IMR-90 (cell line): ENCODE measurements around the gene FBXO5. TPM values are rescaled to one million over a fixed set of nuclear protein-coding genes. Genes with fewer than 3 reads are reported as not detected.

Experiments used
- ATAC-seq: fragments of 200-7000 bp; cut with Tn5 transposase; 2 replicates; pipeline ENCODE4 v1.9.1; 2020; ENCODE audit warnings: low read depth, mild to moderate bottlenecking, moderate library complexity
- BruUV-seq: library from RNA; stranded (reverse); fragments of 400-500 nt; replicated peaks from 2 replicates; lab custom pipeline; 2021; lab: Mats Ljungman, UMichigan
- CTCF ChIA-PET: fragments of 300-600 bp; formaldehyde crosslinking; extraction: SDS; loops from one replicate; lab custom pipeline; 2021; ENCODE audit warnings: antibody characterized with exemption; lab: Yijun Ruan, JAX
- POLR2A ChIA-PET: fragments of 300-600 bp; sonication (Branson Sonifier 250); formaldehyde crosslinking; loops from one replicate; lab custom pipeline; 2022; ENCODE audit warnings: antibody characterized with exemption; ENCODE audit not compliant: unreplicated experiment; lab: Charles Lee
- DNase-seq: peaks from one replicate; pipeline ENCODE4 v3.0.0; 2013
- H2AFZ ChIP-seq: replicated peaks from 2 replicates; pipeline ENCODE3; 2013; ENCODE audit warnings: low read length, mild to moderate bottlenecking; ENCODE audit not compliant: poor library complexity
- H2AK5ac ChIP-seq: 2 replicates; pipeline ENCODE4 v1.6.1; 2013; ENCODE audit warnings: low read depth, low read length, inconsistent platforms
- H2AK9ac ChIP-seq: replicated peaks from 2 replicates; pipeline ENCODE3; 2013; ENCODE audit warnings: mild to moderate bottlenecking, low read depth, low read length, moderate library complexity; ENCODE audit not compliant: poor library complexity
- H2BK120ac ChIP-seq: 2 replicates; pipeline ENCODE4 v1.6.1; 2013; ENCODE audit warnings: low read depth, low read length, inconsistent platforms
- H2BK15ac ChIP-seq: 3 replicates; pipeline ENCODE4 v1.6.1; 2013; ENCODE audit warnings: low read depth, low read length, inconsistent platforms
- H2BK20ac ChIP-seq: 2 replicates; pipeline ENCODE4 v1.6.1; 2013; ENCODE audit warnings: low read depth, mild to moderate bottlenecking, inconsistent platforms, low read length, moderate library complexity
- H2BK5ac ChIP-seq: 2 replicates; pipeline ENCODE4 v1.6.1; 2013; ENCODE audit warnings: mild to moderate bottlenecking, low read depth, low read length, inconsistent platforms; ENCODE audit not compliant: poor library complexity, severe bottlenecking
- H3K14ac ChIP-seq: replicated peaks from 2 replicates; pipeline ENCODE4 v1.6.1; 2013; ENCODE audit warnings: low read depth, low read length, inconsistent platforms
- H3K18ac ChIP-seq: 2 replicates; pipeline ENCODE4 v1.6.1; 2013; ENCODE audit warnings: low read depth, low read length, control low read depth
- H3K23ac ChIP-seq: 2 replicates; pipeline ENCODE4 v1.6.1; 2013; ENCODE audit warnings: low read depth, low read length, inconsistent platforms
- H3K27ac ChIP-seq: 2 replicates; pipeline ENCODE4 v1.5.1; 2013; ENCODE audit warnings: mild to moderate bottlenecking, control low read depth, low read length; ENCODE audit not compliant: insufficient read depth
- H3K27me3 ChIP-seq: 2 replicates; pipeline ENCODE4 v1.6.1; 2013; ENCODE audit warnings: low read length; ENCODE audit not compliant: control insufficient read depth, insufficient read depth
- H3K36me3 ChIP-seq: 2 replicates; pipeline ENCODE4 v1.6.1; 2013; ENCODE audit warnings: low read length, mixed read lengths; ENCODE audit not compliant: control insufficient read depth, insufficient read depth
- H3K4ac ChIP-seq: 2 replicates; pipeline ENCODE4 v1.6.1; 2013; ENCODE audit warnings: low read depth, low read length, inconsistent platforms
- H3K4me1 ChIP-seq: 2 replicates; pipeline ENCODE4 v1.6.1; 2013; ENCODE audit warnings: low read length, mixed read lengths; ENCODE audit not compliant: control insufficient read depth, insufficient read depth
- H3K4me2 ChIP-seq: 2 replicates; pipeline ENCODE4 v1.6.1; 2013; ENCODE audit warnings: low read depth, mild to moderate bottlenecking, control low read depth, low read length, moderate library complexity
- H3K4me3 ChIP-seq: 2 replicates; pipeline ENCODE4 v1.5.1; 2013; ENCODE audit warnings: low read depth, mild to moderate bottlenecking, control low read depth, low read length, moderate library complexity; ENCODE audit not compliant: insufficient read depth
- H3K56ac ChIP-seq: 2 replicates; pipeline ENCODE4 v1.6.1; 2013; ENCODE audit warnings: low read length, inconsistent platforms; ENCODE audit not compliant: insufficient read depth; ENCODE audit errors: extremely low read depth
- H3K79me1 ChIP-seq, 2 experiments: 2 replicates each; pipeline ENCODE4 v1.6.1; 2013; ENCODE audit warnings: low read length in 2 of 2, inconsistent platforms in 1 of 2, low read depth in 1 of 2
- H3K9ac ChIP-seq: 2 replicates; pipeline ENCODE4 v1.6.1; 2013; ENCODE audit warnings: low read depth, low read length, control low read depth
- H3K9me1 ChIP-seq: 2 replicates; pipeline ENCODE4 v1.6.1; 2013; ENCODE audit warnings: low read length, inconsistent platforms; ENCODE audit not compliant: insufficient read depth
- H3K9me3 ChIP-seq: 2 replicates; pipeline ENCODE4 v1.6.1; 2013; ENCODE audit warnings: low read length; ENCODE audit not compliant: control insufficient read depth, insufficient read depth
- H4K20me1 ChIP-seq: 2 replicates; pipeline ENCODE4 v1.6.1; 2013; ENCODE audit warnings: low read length, inconsistent platforms; ENCODE audit not compliant: insufficient read depth
- H4K5ac ChIP-seq: 2 replicates; pipeline ENCODE4 v1.6.1; 2013; ENCODE audit warnings: mild to moderate bottlenecking, low read depth, low read length, control low read depth
- H4K8ac ChIP-seq, 2 experiments: 2 replicates each; pipeline ENCODE4 v1.6.1; 2013; ENCODE audit warnings: low read depth in 2 of 2, low read length in 2 of 2, control low read depth in 1 of 2, inconsistent platforms in 1 of 2
- H4K91ac ChIP-seq: 2 replicates; pipeline ENCODE4 v1.6.1; 2013; ENCODE audit warnings: low read depth, low read length, inconsistent platforms; ENCODE audit not compliant: insufficient read depth
- BHLHE40 ChIP-seq: fragments of 150-350 bp; IDR thresholded peaks from 2 replicates; pipeline ENCODE4 v1.6.1; 2016; ENCODE audit warnings: mild to moderate bottlenecking, low read depth, low read length
- CEBPB ChIP-seq: IDR thresholded peaks from 2 replicates; pipeline ENCODE4 v1.6.1; 2012; ENCODE audit warnings: low read depth, low read length, improper control_type of control experiment
- CHD1 ChIP-seq: IDR thresholded peaks from 2 replicates; pipeline ENCODE4 v1.6.1; 2012; ENCODE audit warnings: low read depth, low read length, improper control_type of control experiment
- ELK1 ChIP-seq: fragments of 150-350 bp; IDR thresholded peaks from 2 replicates; pipeline ENCODE4 v1.6.1; 2016; ENCODE audit warnings: low read depth, mild to moderate bottlenecking, low read length, moderate library complexity, borderline replicate concordance
- FOS ChIP-seq: fragments of 150-350 bp; IDR thresholded peaks from 2 replicates; pipeline ENCODE4 v1.6.1; 2016; ENCODE audit warnings: low read depth, low read length
- MAFK ChIP-seq: IDR thresholded peaks from 2 replicates; pipeline ENCODE4 v1.6.1; 2012; ENCODE audit warnings: low read depth, low read length, improper control_type of control experiment
- MAZ ChIP-seq: IDR thresholded peaks from 2 replicates; pipeline ENCODE4 v1.6.1; 2012; ENCODE audit warnings: low read depth, mild to moderate bottlenecking, low read length, improper control_type of control experiment, moderate library complexity, borderline replicate concordance
- MXI1 ChIP-seq: IDR thresholded peaks from 2 replicates; pipeline ENCODE4 v1.6.1; 2012; ENCODE audit warnings: low read depth, mild to moderate bottlenecking, low read length, moderate library complexity, borderline replicate concordance
- NFE2L2 ChIP-seq: fragments of 150-350 bp; IDR thresholded peaks from 2 replicates; pipeline ENCODE4 v1.6.1; 2016; ENCODE audit warnings: low read depth, mild to moderate bottlenecking, low read length
- POLR2A ChIP-seq: IDR thresholded peaks from 2 replicates; pipeline ENCODE4 v1.6.1; 2012; ENCODE audit warnings: mild to moderate bottlenecking, low read depth, low read length
- RAD21 ChIP-seq: IDR thresholded peaks from 2 replicates; pipeline ENCODE4 v1.6.1; 2012; ENCODE audit warnings: low read length, improper control_type of control experiment
- RCOR1 ChIP-seq: IDR thresholded peaks from 2 replicates; pipeline ENCODE4 v1.6.1; 2012; ENCODE audit warnings: mild to moderate bottlenecking, low read length, improper control_type of control experiment; ENCODE audit not compliant: insufficient replicate concordance
- RFX5 ChIP-seq: IDR thresholded peaks from 2 replicates; pipeline ENCODE4 v1.8.0; 2012; ENCODE audit warnings: low read depth, mild to moderate bottlenecking, low read length, moderate library complexity
- SMC3 ChIP-seq: fragments of 150-350 bp; IDR thresholded peaks from 2 replicates; pipeline ENCODE4 v1.6.1; 2016; ENCODE audit warnings: low read depth, mild to moderate bottlenecking, antibody characterized with exemption, low read length, moderate library complexity
- WGBS, 2 experiments: methylation state at CpG; one replicate each; pipeline versions ENCODE4 v1.1.5 to v1.1.7; 2013; ENCODE audit warnings: missing lambda C conversion rate in 2 of 2; ENCODE audit not compliant: insufficient read length in 1 of 2; ENCODE audit errors: extremely low coverage in 2 of 2; 5-methylcytosine and 5-hydroxymethylcytosine counted together
- dilution Hi-C: fragments of 300-500 bp; cut with HindIII; formaldehyde crosslinking; loops from one replicate; pipeline ENCODE4 v1.14.3; 2018; ENCODE audit warnings: low sequenced_read_pairs; ENCODE audit not compliant: unreplicated experiment
- in situ Hi-C: fragments of 300-500 bp; cut with MboI; formaldehyde crosslinking; loops from 3 replicates; pipeline ENCODE4 v1.14.3; 2019; ENCODE audit warnings: low sequenced_read_pairs, inconsistent platforms, mixed read lengths
- intact Hi-C: fragments of 100-400 bp; cut with micrococcal nuclease; formaldehyde crosslinking; loops from 2 replicates; pipeline ENCODE4 v1.10.0; 2022
- polyA plus RNA-seq, 3 experiments: library from polyadenylated mRNA; depleted of rRNA; stranded (reverse); fragments of >200 nt; gene quantifications; 2 replicates each; pipeline ENCODE4 v1.2.3, GENCODE V29; 2012; ENCODE audit warnings: low replicate concordance in 1 of 3
- total RNA-seq: library from RNA; depleted of rRNA; stranded (reverse); fragments of >200 nt; gene quantifications from 2 replicates; pipeline ENCODE4 v1.2.3, GENCODE V29; 2012
- TF ChIP-seq, protein P1 (sequence below): conservative IDR thresholded peaks from 2 replicates; pipeline ENCODE4 v1.5.1; 2012; ENCODE audit warnings: mild to moderate bottlenecking, low read depth, low read length, improper control_type of control experiment
- TF ChIP-seq, protein P2 (sequence below): fragments of 150-350 bp; IDR thresholded peaks from 2 replicates; pipeline ENCODE4 v1.6.1; 2017; ENCODE audit warnings: mild to moderate bottlenecking, antibody characterized with exemption, low read length, low read depth

FBXO5 gene
- total and polyA plus RNA-seq, 2 of the 4 experiments (the other 2 are of a cell fraction) = 11.8 to 16.7 TPM

DNA sequence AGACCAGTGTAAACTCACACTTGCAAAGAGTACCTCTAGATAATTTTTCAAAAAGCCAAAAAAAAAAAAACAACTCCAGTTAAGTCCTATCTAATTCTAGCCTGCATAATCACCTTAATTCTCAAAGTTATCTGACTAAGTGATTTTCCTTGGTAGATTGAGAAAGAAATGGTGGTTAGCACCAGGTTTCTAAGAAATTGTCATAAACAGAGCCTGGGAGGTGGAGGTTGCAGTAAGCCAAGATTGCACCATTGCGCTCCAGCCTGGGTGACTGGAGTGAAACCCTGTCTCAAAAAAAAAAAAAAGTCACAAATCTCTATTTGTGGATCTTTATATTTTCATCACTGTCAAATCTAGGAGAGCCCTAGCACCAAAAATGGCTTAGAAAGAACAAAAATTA, 8.9 kb downstream of the FBXO5 start:
- in situ Hi-C loops = no loop called here
- dilution Hi-C loops = no loop called here
- TF ChIP-seq, protein P1, sequence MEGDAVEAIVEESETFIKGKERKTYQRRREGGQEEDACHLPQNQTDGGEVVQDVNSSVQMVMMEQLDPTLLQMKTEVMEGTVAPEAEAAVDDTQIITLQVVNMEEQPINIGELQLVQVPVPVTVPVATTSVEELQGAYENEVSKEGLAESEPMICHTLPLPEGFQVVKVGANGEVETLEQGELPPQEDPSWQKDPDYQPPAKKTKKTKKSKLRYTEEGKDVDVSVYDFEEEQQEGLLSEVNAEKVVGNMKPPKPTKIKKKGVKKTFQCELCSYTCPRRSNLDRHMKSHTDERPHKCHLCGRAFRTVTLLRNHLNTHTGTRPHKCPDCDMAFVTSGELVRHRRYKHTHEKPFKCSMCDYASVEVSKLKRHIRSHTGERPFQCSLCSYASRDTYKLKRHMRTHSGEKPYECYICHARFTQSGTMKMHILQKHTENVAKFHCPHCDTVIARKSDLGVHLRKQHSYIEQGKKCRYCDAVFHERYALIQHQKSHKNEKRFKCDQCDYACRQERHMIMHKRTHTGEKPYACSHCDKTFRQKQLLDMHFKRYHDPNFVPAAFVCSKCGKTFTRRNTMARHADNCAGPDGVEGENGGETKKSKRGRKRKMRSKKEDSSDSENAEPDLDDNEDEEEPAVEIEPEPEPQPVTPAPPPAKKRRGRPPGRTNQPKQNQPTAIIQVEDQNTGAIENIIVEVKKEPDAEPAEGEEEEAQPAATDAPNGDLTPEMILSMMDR = no peak
- TF ChIP-seq NFE2L2 (no peak), POLR2A (no peak), CEBPB (no peak), SMC3 (no peak), RFX5 (no peak), MXI1 (no peak), MAZ (no peak), FOS (no peak), RCOR1 (no peak), ELK1 (no peak), BHLHE40 (no peak), RAD21 (no peak), CHD1 (no peak), MAFK (no peak)
- TF ChIP-seq, protein P2, sequence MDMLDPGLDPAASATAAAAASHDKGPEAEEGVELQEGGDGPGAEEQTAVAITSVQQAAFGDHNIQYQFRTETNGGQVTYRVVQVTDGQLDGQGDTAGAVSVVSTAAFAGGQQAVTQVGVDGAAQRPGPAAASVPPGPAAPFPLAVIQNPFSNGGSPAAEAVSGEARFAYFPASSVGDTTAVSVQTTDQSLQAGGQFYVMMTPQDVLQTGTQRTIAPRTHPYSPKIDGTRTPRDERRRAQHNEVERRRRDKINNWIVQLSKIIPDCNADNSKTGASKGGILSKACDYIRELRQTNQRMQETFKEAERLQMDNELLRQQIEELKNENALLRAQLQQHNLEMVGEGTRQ = no peak

More for the DNA sequence above, 8.9 kb downstream of the FBXO5 start:
- intact Hi-C loops = no loop called here
- Histone ChIP-seq H4K20me1 (peaks cover 16% of the 10 kb centered on the region), H2AFZ (no peak overlapping the region), H3K18ac (no peak overlapping the region), H3K9me1 (peaks cover 5% of the 10 kb centered on the region; the same call in 1 of the 2 replicates), H2AK5ac (no peak overlapping the region), H3K36me3 (peaks cover 10% of the 10 kb centered on the region), H2BK120ac (no peak overlapping the region), H2BK15ac (no peak overlapping the region), H3K9ac (no peak overlapping the region), H4K8ac (no peak overlapping the region; a peak in 1 of 4 replicates), H4K91ac (no peak overlapping the region), H3K4me2 (no peak overlapping the region), H3K4ac (no peak overlapping the region), H3K23ac (no peak overlapping the region), H3K56ac (no peak overlapping the region), H2AK9ac (no peak overlapping the region), H3K79me1 (peaks cover 3 to 7% of the 10 kb centered on the region in 2 experiments; a peak in 2 of 4 replicates), H3K9me3 (no peaks in the 10 kb centered on the region), H3K27ac (no peak overlapping the region), H4K5ac (no peak overlapping the region), H3K4me1 (peaks cover 5% of the 10 kb centered on the region), H2BK5ac (no peak overlapping the region), H3K4me3 (no peak overlapping the region), H2BK20ac (no peak overlapping the region), H3K14ac (no peak overlapping the region), H3K27me3 (no peaks in the 10 kb centered on the region)
- no TSS peak for BruUV-seq
- CTCF ChIA-PET = interaction anchor here (1.0 kb wide), 1 partner anchor 26 kb away, joined by 5 read pairs; no protein-coding TSS in a partner anchor
- ATAC-seq (no peak), DNase-seq (no peak)
- POLR2A ChIA-PET = no interaction called here
- WGBS, 2 experiments = no CpG with 5 or more reads among the region's 1 CpG
